ENCODE results near the gene FGR.
"Not testable (repeated sequence)": the region's sequence is repeated elsewhere in the genome, so short reads cannot be mapped to it uniquely, and the experiment has no call there.

The FGR gene

GRCh38 chr1:27647328-27647727 is 12.3 kb upstream of the FGR start:
- in situ Hi-C loops (cut with HindIII; ENCODE audit: low sequenced_read_pairs), result no loop called here
- no peak for DNase-seq (ENCODE audit: low read depth, low spot score)
- TF ChIP-seq CTCF (IDR thresholded peaks at IDR 0.05; ENCODE audit: low read depth, low read length), result no peak
- no peak overlapping the region for H3K4me3 ChIP-seq (ENCODE audit: low read depth, low read length)

GRCh38 chr1:27646676-27647075 is 11.7 kb upstream of the FGR start:
- H3K4me3 ChIP-seq (ENCODE audit: low read depth, low read length), result no peak overlapping the region
- DNase-seq (ENCODE audit: low read depth, low spot score), result no peak
- TF ChIP-seq CTCF (IDR thresholded peaks at IDR 0.05; ENCODE audit: low read depth, low read length), result no peak
- in situ Hi-C loops (cut with HindIII; ENCODE audit: low sequenced_read_pairs), result no loop called here

- in situ Hi-C loops (cut with HindIII; ENCODE audit: low sequenced_read_pairs), result no loop called here
- DNase-seq (ENCODE audit: low read depth, low spot score), result no peak
- no peak overlapping the region for H3K4me3 ChIP-seq (ENCODE audit: low read depth, low read length)
- no peak for TF ChIP-seq CTCF (IDR thresholded peaks at IDR 0.05; ENCODE audit: low read depth, low read length)
These were observed 10.1 kb upstream of the FGR start for GRCh38 chr1:27645071-27645415.

GRCh38 chr1:27644369-27645070 is 9.5 kb upstream of the FGR start:
- in situ Hi-C loops (cut with HindIII; ENCODE audit: low sequenced_read_pairs), result no loop called here
- no peak for DNase-seq (ENCODE audit: low read depth, low spot score)
- TF ChIP-seq CTCF (IDR thresholded peaks at IDR 0.05; ENCODE audit: low read depth, low read length), result no peak
- H3K4me3 ChIP-seq (ENCODE audit: low read depth, low read length), result no peak overlapping the region

GRCh38 chr1:27643600-27644368 is 8.8 kb upstream of the FGR start:
- no peak overlapping the region for H3K4me3 ChIP-seq (ENCODE audit: low read depth, low read length)
- DNase-seq (ENCODE audit: low read depth, low spot score), result peak; percentile 54
- in situ Hi-C loops (cut with HindIII; ENCODE audit: low sequenced_read_pairs), result no loop called here
- peak; percentile 88 for TF ChIP-seq CTCF (IDR thresholded peaks at IDR 0.05; ENCODE audit: low read depth, low read length)

- in situ Hi-C loops (cut with HindIII; ENCODE audit: low sequenced_read_pairs); H3K4me3 ChIP-seq (ENCODE audit: low read depth, low read length); DNase-seq (ENCODE audit: low read depth, low spot score): not testable (repeated sequence)
These were observed 5.5 kb upstream of the FGR start for GRCh38 chr1:27640514-27640913.

- TF ChIP-seq CTCF (IDR thresholded peaks at IDR 0.05; ENCODE audit: low read depth, low read length), result no peak
- in situ Hi-C loops (cut with HindIII; ENCODE audit: low sequenced_read_pairs), result no loop called here
- DNase-seq (ENCODE audit: low read depth, low spot score), result no peak
- no peak overlapping the region for H3K4me3 ChIP-seq (ENCODE audit: low read depth, low read length)
These were observed 3.8 kb upstream of the FGR start for GRCh38 chr1:27638805-27639204.
